Measurements from ENCODE around the gene CUX1. TPM values are rescaled to one million over a fixed set of nuclear protein-coding genes. Genes with fewer than 3 reads are reported as not detected.

CUX1 gene
- total RNA-seq, 1 donor from 2014 or later: 66.4 TPM

DNA sequence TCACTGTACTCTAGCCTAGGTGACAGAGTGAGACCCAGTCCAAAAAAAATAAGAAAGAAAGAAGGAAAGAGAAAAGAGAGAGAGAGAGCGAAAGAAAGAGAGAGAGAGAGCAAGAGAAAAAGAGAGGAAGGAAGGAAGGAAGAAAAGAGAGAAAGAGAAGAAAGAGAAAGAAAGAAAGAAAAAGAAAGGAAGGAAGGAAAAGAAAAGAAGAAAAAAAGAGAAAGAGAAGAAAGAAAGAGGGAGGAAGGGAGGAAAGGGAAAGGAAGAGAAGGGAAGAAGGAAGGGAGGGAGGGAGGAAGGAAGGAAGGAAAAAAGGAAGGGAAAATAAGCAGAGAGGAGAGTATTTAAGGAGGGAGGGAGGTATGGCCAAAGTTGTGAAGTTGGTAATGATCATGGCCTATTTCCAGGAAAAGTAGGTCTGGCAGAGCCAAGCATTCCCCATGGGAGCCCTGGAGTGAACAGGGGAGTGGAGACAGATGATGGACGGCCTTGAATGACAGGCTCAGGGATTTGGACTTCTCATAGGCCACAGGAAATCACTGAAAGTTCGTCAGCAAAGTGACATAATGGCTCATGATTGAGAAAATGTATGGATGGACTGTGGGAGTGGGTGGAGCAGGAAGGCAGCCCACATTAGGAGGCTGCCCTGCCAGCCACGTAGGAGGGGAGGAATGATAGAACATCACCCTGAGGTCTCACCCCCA is 44.8 kb upstream of the CUX1 start:
- Histone ChIP-seq H3K9ac (no peak overlapping the region), H3K36me3 (no peaks in the 10 kb centered on the region), H3K79me2 (ENCODE audit: low read depth) (no peaks in the 10 kb centered on the region), H3K27me3 (no peaks in the 10 kb centered on the region), H3K4me2 (no peak overlapping the region), H3K9me3 (ENCODE audit: low read depth) (no peaks in the 10 kb centered on the region), H3K4me1 (no peaks in the 10 kb centered on the region), H4K20me1 (ENCODE audit: low read depth) (no peaks in the 10 kb centered on the region), H3F3A (ENCODE audit: low read depth) (no peaks in the 10 kb centered on the region), H3K4me3 (no peak overlapping the region), H3K27ac (no peak overlapping the region), H2AFZ (replicated peaks) (no peak overlapping the region)
- no peak for DNase-seq (ENCODE audit: low spot score)
- Mint-ChIP-seq H3K9me3 (no peaks in the 10 kb centered on the region), H3K36me3 (no peaks in the 10 kb centered on the region), H3K27ac (no peak overlapping the region), H3K4me3 (no peak overlapping the region), H3K27me3 (ENCODE audit: insufficient read depth, low read depth) (peaks cover 15% of the 10 kb centered on the region), H3K4me1 (peaks cover 3% of the 10 kb centered on the region)
- no peak for TF ChIP-seq EZH2phosphoT487 (IDR thresholded peaks at IDR 0.05)
- TF ChIP-seq, protein P1, sequence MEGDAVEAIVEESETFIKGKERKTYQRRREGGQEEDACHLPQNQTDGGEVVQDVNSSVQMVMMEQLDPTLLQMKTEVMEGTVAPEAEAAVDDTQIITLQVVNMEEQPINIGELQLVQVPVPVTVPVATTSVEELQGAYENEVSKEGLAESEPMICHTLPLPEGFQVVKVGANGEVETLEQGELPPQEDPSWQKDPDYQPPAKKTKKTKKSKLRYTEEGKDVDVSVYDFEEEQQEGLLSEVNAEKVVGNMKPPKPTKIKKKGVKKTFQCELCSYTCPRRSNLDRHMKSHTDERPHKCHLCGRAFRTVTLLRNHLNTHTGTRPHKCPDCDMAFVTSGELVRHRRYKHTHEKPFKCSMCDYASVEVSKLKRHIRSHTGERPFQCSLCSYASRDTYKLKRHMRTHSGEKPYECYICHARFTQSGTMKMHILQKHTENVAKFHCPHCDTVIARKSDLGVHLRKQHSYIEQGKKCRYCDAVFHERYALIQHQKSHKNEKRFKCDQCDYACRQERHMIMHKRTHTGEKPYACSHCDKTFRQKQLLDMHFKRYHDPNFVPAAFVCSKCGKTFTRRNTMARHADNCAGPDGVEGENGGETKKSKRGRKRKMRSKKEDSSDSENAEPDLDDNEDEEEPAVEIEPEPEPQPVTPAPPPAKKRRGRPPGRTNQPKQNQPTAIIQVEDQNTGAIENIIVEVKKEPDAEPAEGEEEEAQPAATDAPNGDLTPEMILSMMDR (IDR thresholded peaks at IDR 0.05): no peak
- no peak for TF ChIP-seq EZH2 (IDR thresholded peaks at IDR 0.05)

DNA sequence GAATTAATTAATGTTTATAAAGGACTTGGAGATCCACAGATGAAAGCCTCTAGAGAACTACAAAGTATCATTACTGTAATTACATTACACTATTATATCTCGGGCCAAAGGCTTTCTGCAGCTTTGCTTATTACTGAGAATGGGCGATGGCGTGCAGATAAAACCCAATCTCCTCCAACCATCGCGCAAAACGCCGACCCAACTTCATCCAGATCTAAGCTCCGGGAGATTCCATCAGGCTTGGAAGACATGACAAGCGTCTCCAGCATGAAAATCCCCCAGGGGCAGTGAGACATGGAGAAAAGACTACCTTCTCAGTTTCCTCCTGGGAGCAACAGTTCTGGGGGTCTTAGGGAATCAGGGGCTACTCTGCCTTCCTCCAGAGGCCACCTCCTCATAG is 42.2 kb upstream of the CUX1 start:
- DNase-seq (ENCODE audit: low spot score): no peak
- Histone ChIP-seq H3K9me3 (ENCODE audit: low read depth) (no peaks in the 10 kb centered on the region), H3K27me3 (no peaks in the 10 kb centered on the region), H3K4me2 (no peak overlapping the region), H3K79me2 (ENCODE audit: low read depth) (no peaks in the 10 kb centered on the region), H3K4me1 (no peaks in the 10 kb centered on the region), H3F3A (ENCODE audit: low read depth) (no peaks in the 10 kb centered on the region), H3K36me3 (no peaks in the 10 kb centered on the region), H4K20me1 (ENCODE audit: low read depth) (no peaks in the 10 kb centered on the region), H3K27ac (no peak overlapping the region), H3K4me3 (no peak overlapping the region), H2AFZ (replicated peaks) (no peak overlapping the region), H3K9ac (no peak overlapping the region)
- Mint-ChIP-seq H3K4me3 (no peak overlapping the region), H3K9me3 (no peaks in the 10 kb centered on the region), H3K27me3 (ENCODE audit: insufficient read depth, low read depth) (peaks cover 9% of the 10 kb centered on the region), H3K4me1 (peaks cover 3% of the 10 kb centered on the region), H3K36me3 (no peaks in the 10 kb centered on the region), H3K27ac (no peak overlapping the region)
- TF ChIP-seq EZH2 (IDR thresholded peaks at IDR 0.05) (no peak), EZH2phosphoT487 (IDR thresholded peaks at IDR 0.05) (no peak)
- TF ChIP-seq, protein P1 (IDR thresholded peaks at IDR 0.05): no peak

DNA sequence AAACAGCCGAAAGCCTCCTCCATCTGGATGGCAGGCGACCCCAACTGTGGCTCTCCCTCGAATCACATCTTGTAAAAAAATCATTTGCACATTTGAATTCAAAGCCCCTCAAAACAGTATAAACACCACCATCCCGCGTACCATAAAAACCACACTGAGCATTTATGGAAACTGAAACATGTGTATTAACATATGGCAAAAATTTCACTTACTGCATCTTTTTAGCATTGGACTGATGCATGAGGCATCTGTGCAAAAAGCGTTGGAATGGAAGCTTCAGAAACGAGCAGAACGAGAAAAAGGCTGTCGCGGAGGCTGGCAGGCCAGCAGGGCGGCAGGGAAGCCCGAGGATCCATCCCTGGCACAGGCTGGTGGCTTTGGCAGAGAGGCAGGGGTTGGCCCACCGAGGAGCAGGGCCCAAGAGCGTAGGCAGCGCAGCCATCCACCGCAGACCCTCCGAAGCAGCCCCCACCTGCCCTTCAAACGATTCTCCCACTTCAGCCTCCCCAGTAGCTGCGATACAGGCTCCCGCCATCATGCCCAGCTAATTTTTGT is 39.3 kb upstream of the CUX1 start:
- Histone ChIP-seq H2AFZ (replicated peaks) (no peak overlapping the region), H3F3A (ENCODE audit: low read depth) (no peaks in the 10 kb centered on the region), H3K9ac (no peak overlapping the region), H3K27ac (no peak overlapping the region), H3K4me2 (no peak overlapping the region), H3K36me3 (no peaks in the 10 kb centered on the region), H3K79me2 (ENCODE audit: low read depth) (no peaks in the 10 kb centered on the region), H4K20me1 (ENCODE audit: low read depth) (no peaks in the 10 kb centered on the region), H3K27me3 (no peaks in the 10 kb centered on the region), H3K4me3 (no peak overlapping the region), H3K9me3 (ENCODE audit: low read depth) (no peaks in the 10 kb centered on the region), H3K4me1 (no peaks in the 10 kb centered on the region)
- Mint-ChIP-seq H3K27me3 (ENCODE audit: insufficient read depth, low read depth) (peaks cover 8% of the 10 kb centered on the region), H3K27ac (no peak overlapping the region), H3K9me3 (no peaks in the 10 kb centered on the region), H3K4me1 (peaks cover 3% of the 10 kb centered on the region), H3K36me3 (no peaks in the 10 kb centered on the region), H3K4me3 (no peak overlapping the region)
- TF ChIP-seq, protein P1 (IDR thresholded peaks at IDR 0.05): no peak
- no peak for TF ChIP-seq EZH2phosphoT487 (IDR thresholded peaks at IDR 0.05)
- TF ChIP-seq EZH2 (IDR thresholded peaks at IDR 0.05): no peak
- no peak for DNase-seq (ENCODE audit: low spot score)

Data from neural progenitor cell (in vitro differentiated cells).